Breast epithelium (tissue), 4 donors: ENCODE measurements around the gene TUBA3E. TPM values are rescaled to one million over a fixed set of nuclear protein-coding genes. Genes with fewer than 3 reads are reported as not detected.
"Not testable (repeated sequence)": the region's sequence is repeated elsewhere in the genome, so short reads cannot be mapped to it uniquely, and the experiment has no call there.

Experiments
- DNase-seq, 2 donors: peaks; one replicate each; pipeline ENCODE4 v3.0.0-alpha.2; 2019; ENCODE audit warnings: low spot score in 2 of 2
- H3K27ac ChIP-seq, 2 donors: fragments of 200-600 bp; sonication (generic) in 1 of 2; one replicate each; pipeline ENCODE4 v1.5.1; 2016 to 2019; ENCODE audit warnings: mild to moderate bottlenecking in 1 of 2
- H3K27me3 ChIP-seq, 2 donors: fragments of 200-600 bp; sonication (generic) in 1 of 2; one replicate each; pipeline versions ENCODE4 v1.5.1 to v1.6.0; 2017 to 2019; ENCODE audit warnings: control low read depth in 1 of 2, mild to moderate bottlenecking in 1 of 2
- H3K36me3 ChIP-seq: fragments of 200-600 bp; one replicate; pipeline ENCODE4 v1.5.1; 2019
- H3K4me1 ChIP-seq, 2 donors: fragments of 200-600 bp; sonication (generic); one replicate each; pipeline ENCODE4 v1.5.1; 2016 to 2019; ENCODE audit warnings: control low read depth in 1 of 2
- H3K4me3 ChIP-seq, 3 donors: fragments of 200-600 bp; sonication (generic); 1 replicate in 2 of 3; 2 replicates in 1 of 3; pipeline ENCODE4 v1.5.1; 2016 to 2019; ENCODE audit warnings: mild to moderate bottlenecking in 3 of 3, moderate library complexity in 2 of 3
- H3K9me3 ChIP-seq, 2 donors: fragments of 200-600 bp; sonication (generic) in 1 of 2; one replicate each; pipeline ENCODE4 v1.5.1; 2016 to 2019; ENCODE audit warnings: control low read depth in 1 of 2
- POLR2A ChIP-seq: fragments of 450-650 bp; IDR thresholded peaks from one replicate; pipeline ENCODE4 v1.6.1; 2016; ENCODE audit warnings: antibody characterized with exemption, mild to moderate bottlenecking, moderate library complexity
- POLR2AphosphoS5 ChIP-seq, 3 donors: sonication (generic); formaldehyde crosslinking; IDR thresholded peaks; one replicate each; pipeline ENCODE4 v1.6.1; 2017; ENCODE audit warnings: antibody characterized with exemption in 3 of 3
- intact Hi-C: fragments of 100-400 bp; cut with DNase I; formaldehyde crosslinking; loops from one replicate; pipeline ENCODE4 v1.15.1; 2023; ENCODE audit warnings: low total_unique reads
- total RNA-seq, 3 donors: library from RNA; depleted of rRNA; stranded (reverse); fragments of >200 nt; gene quantifications; one replicate each; pipeline ENCODE4 v1.1.0, GENCODE V29; 2016
- TF ChIP-seq, protein P1 (sequence below), 3 donors: fragments of 450-650 bp; IDR thresholded peaks; one replicate each; pipeline ENCODE4 v1.5.1; 2016 to 2017; ENCODE audit warnings: antibody characterized with exemption in 3 of 3, mild to moderate bottlenecking in 3 of 3, moderate library complexity in 3 of 3

TUBA3E gene
- total RNA-seq, 3 donors from 2014 or later = not detected

DNA sequence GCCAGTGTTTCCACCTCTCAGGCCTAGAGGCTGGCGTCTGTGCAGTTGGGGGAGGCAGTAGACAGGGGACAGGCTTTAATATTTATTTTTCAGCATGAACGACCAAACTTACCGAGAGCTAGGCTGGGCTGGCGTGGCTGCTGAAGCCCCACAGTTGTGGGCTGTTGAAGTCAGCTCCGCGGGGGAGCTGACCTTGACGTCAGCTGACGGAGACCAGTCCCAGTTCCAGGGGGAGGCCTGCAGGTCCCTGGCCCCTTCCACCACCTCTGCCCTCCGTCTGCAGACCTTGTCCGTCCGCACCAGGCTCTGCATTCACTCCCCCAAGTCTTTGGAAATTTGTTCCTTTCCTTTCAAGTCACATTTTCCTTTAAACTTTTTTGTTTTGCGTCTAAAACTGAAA lies 33.4 kb upstream of the TUBA3E start:
- intact Hi-C loops = no loop called here
- Histone ChIP-seq H3K36me3 (no peaks in the 10 kb centered on the region), H3K27me3 (no peaks in the 10 kb centered on the region), H3K9me3 (no peaks in the 10 kb centered on the region), H3K4me3 (no peak overlapping the region), H3K4me1 (no peaks in the 10 kb centered on the region), H3K27ac (no peak overlapping the region)
- TF ChIP-seq, protein P1, sequence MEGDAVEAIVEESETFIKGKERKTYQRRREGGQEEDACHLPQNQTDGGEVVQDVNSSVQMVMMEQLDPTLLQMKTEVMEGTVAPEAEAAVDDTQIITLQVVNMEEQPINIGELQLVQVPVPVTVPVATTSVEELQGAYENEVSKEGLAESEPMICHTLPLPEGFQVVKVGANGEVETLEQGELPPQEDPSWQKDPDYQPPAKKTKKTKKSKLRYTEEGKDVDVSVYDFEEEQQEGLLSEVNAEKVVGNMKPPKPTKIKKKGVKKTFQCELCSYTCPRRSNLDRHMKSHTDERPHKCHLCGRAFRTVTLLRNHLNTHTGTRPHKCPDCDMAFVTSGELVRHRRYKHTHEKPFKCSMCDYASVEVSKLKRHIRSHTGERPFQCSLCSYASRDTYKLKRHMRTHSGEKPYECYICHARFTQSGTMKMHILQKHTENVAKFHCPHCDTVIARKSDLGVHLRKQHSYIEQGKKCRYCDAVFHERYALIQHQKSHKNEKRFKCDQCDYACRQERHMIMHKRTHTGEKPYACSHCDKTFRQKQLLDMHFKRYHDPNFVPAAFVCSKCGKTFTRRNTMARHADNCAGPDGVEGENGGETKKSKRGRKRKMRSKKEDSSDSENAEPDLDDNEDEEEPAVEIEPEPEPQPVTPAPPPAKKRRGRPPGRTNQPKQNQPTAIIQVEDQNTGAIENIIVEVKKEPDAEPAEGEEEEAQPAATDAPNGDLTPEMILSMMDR (IDR thresholded peaks at IDR 0.05) = no peak
- TF ChIP-seq POLR2AphosphoS5 (IDR thresholded peaks at IDR 0.05) (no peak), POLR2A (no peak)
- no peak for DNase-seq

DNA sequence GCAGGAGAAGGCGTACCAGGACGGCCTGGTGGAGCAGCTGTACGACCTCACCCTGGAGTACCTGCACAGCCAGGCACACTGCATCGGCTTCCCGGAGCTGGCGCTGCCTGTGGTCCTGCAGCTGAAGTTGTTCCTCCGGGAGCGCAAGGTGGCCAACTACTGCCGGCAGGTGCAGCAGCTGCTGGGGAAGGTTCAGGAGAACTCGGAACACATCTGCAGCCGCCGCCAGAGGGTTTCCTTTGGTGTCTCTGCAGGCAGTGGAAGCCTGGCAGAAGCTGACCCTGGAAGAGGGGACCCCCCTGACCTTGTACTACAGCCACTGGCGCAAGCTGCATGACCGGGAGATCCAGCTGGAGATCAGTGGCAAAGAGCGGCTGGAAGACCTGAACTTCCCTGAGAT lies 32.7 kb upstream of the TUBA3E start:
- H3K4me3 ChIP-seq, H3K4me1 ChIP-seq, H3K27ac ChIP-seq, H3K9me3 ChIP-seq, H3K36me3 ChIP-seq, H3K27me3 ChIP-seq, DNase-seq, intact Hi-C loops: not testable (repeated sequence)

DNA sequence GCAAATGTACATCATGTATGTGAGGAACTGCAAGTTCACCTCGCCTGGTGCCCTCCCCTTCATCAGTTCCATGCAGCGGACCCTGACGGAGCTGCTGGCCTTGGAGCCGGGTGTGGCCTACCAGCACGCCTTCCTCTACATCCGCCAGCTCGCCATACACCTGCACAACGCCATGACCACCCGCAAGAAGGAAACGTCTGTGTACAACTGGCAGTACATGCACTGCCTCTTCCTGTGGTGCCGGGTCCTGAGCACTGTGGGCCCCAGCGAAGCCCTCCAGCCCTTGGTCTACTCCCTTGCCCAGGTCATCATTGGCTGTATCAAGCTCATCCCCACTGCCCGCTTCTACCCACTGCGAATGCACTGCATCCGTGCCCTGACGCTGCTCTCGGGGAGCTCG lies 32.1 kb upstream of the TUBA3E start:
- H3K27me3 ChIP-seq, intact Hi-C loops, H3K36me3 ChIP-seq, H3K9me3 ChIP-seq, DNase-seq, H3K4me3 ChIP-seq, H3K27ac ChIP-seq, H3K4me1 ChIP-seq: not testable (repeated sequence)

DNA sequence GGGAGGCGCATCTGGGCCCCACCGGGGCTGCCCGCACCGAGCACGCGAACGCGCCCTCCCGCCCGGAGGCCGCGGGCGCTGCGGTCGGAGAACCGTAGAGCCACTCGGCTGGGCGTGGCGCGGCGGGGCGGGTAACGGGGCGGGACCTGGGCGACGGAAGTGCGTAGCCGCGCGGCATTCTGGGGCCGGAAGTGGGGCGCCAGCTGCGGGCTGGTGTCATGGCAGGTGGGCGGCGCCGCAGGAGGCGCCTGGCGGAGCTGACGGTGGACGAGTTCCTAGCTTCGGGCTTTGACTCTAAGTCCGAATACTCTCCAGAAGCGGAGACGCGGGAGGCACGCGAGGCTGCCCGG lies 30.9 kb upstream of the TUBA3E start:
- intact Hi-C loops, H3K27ac ChIP-seq, DNase-seq, H3K4me1 ChIP-seq, H3K9me3 ChIP-seq, H3K36me3 ChIP-seq, H3K27me3 ChIP-seq: not testable (repeated sequence)
- H3K4me3 ChIP-seq = peak overlapping the region in 1 of 3 donors; percentile 29

DNA sequence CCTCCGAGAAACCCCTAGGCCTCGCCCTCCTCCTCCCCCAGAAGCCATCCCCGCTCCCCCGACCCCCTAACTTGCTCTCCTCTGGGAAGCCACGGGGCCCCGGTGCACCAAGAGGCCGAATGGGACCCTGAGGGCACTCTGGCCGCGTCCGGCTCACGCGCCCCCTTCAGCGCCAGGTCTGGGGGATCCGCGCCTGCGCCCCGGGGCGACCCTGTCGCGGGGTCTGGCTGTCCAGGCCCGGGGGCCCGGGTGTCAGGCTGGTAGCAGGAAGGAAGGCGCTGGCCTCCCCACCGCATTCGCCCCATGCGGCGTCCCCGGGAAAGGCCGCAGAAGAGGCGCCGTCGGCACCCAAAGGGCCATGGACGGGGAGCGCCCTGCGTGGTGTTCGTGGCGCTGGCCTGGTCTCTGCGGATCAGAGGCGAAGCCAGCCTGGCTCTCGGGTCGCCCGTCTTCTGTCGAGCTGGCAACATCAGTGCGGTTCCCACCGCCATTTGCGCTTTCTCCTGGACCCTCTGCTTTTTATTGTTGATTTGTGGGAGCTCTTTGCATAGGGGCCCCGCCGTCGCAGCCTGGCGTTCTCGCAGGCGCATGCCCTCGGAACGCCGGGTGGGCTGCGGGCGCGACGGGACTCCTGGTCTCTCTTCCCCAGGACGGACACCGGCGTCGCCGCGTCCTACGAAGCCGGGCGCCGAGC lies 30.4 kb upstream of the TUBA3E start:
- DNase-seq, H3K9me3 ChIP-seq, H3K27ac ChIP-seq, H3K4me1 ChIP-seq, H3K36me3 ChIP-seq, intact Hi-C loops, H3K27me3 ChIP-seq: not testable (repeated sequence)
- H3K4me3 ChIP-seq = peak overlapping the region in 1 of 3 donors; percentile 29

DNA sequence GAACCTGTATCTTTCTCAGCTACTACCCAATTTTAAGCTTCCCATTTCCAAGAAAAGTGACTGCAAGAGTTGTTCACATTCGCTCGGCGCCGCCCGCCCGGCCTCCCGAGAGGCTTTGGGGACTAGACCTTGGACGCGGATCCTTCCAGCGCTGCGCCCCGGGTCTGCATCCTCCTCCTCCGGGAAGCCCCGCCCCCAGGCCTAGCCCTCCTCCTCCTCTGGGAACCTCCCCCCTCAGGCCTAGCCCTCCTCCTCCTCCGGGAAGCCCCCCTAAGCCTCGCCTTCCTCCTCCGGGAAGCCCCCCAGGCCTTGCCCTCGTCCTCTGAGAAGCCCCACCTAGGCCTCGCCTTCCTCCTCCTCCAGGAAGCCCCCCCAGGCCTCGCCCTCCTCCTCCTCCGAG lies 29.8 kb upstream of the TUBA3E start:
- intact Hi-C loops, H3K27me3 ChIP-seq, H3K4me3 ChIP-seq, H3K27ac ChIP-seq, H3K4me1 ChIP-seq, H3K9me3 ChIP-seq, H3K36me3 ChIP-seq, DNase-seq: not testable (repeated sequence)

DNA sequence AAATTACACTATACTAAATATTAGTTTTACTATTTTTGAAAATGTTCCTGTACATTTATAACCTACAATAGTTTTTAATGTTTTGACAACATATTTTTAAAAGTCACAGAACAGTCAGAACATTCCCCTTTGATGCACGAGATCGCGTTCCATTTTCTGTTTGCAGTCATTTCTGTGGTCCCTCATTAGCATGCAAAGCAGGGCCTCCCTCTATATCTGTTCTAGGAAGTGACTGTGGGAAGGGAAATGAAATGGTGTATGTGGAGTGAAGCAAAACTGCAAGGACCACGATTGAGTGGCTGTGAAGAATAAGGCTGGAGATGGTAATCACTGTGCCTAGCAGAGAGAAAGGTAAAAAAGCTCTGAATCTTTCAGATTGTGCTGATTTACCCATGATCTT lies 24.3 kb upstream of the TUBA3E start:
- H3K27ac ChIP-seq, H3K36me3 ChIP-seq, H3K4me1 ChIP-seq, H3K9me3 ChIP-seq, H3K4me3 ChIP-seq, H3K27me3 ChIP-seq, DNase-seq, intact Hi-C loops: not testable (repeated sequence)

DNA sequence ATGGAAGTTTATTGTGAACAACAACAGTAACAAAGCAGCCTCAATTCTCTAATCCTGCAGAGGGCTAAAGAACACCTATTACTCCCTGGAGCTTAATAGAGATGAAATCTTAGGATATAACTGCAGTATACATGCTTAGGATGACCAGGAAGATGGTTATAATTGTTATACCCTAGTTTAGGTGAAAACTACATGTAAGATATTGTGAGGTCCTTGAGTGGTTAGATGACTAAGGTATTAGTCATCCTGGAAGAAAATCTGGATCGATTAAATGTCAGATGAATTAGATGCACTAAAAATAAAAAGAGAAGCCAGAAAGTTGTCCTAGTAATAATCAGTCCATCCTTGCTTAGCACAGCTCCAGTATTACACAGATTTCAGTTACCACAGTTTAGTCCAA lies 22.3 kb upstream of the TUBA3E start:
- intact Hi-C loops, DNase-seq, H3K36me3 ChIP-seq, H3K9me3 ChIP-seq, H3K27me3 ChIP-seq, H3K27ac ChIP-seq, H3K4me1 ChIP-seq, H3K4me3 ChIP-seq: not testable (repeated sequence)

DNA sequence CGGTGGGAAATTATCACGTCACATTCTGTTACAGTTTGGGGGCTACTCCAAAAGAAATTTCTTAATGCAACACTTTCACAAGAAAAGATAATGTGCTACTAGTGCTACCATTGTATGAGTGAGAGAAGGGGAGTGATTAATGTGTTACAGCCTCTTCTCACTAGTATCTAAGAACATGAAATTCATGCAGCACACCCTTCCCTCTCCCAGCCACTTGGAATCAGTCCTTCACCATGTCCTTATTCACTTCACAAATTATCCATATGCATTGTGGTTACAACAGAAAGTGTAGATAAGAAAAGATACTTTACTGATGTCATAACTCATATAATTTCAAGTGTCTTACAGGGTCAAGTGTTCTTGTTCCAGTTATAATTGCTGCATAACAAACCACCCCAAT lies 20.9 kb upstream of the TUBA3E start:
- H3K36me3 ChIP-seq, H3K4me1 ChIP-seq, H3K27ac ChIP-seq, intact Hi-C loops, H3K4me3 ChIP-seq, DNase-seq, H3K9me3 ChIP-seq, H3K27me3 ChIP-seq: not testable (repeated sequence)

DNA sequence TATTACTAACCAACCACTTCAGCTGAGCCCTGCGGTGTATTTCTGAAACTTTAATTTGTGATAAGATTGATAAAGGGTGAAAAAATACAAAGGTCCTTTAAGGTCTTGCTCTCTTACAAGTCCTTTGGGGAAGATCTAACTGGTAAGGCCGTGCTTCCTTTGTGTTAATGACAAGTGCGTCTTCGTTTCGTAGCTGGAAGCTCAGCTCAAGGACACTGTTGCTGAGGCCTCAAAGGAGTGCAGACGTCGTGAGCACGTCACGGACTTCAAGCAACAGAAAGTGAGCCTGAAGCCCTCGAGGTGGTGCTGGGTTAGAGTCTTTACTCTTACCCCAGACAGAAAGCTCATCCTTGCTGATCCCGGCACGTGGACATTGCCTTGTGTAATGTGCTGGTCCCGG lies 8.8 kb upstream of the TUBA3E start:
- H3K9me3 ChIP-seq, H3K27ac ChIP-seq, H3K4me1 ChIP-seq, intact Hi-C loops, DNase-seq, H3K36me3 ChIP-seq, H3K27me3 ChIP-seq, H3K4me3 ChIP-seq: not testable (repeated sequence)

DNA sequence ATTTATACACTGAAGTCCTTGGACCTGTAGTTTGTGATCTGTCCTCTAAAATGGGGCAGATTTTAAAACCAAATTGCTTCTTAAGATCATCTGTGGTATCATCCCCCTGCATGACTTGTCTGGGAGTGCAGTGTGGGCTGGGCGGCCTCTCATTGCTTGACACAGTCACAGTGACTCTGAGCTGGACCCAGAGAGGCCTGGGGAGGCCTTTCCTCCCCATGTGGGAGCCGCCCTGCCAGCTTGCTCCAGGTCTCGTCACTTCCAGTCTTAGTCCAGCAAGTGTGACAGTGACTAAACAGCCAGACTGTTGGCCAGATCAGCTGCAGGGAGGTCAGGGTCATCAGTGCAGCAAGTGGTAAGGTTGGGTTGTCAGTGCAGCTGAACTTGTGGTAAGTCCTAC lies 4.9 kb upstream of the TUBA3E start:
- H3K27ac ChIP-seq, intact Hi-C loops, DNase-seq, H3K4me3 ChIP-seq, H3K4me1 ChIP-seq, H3K36me3 ChIP-seq, H3K9me3 ChIP-seq, H3K27me3 ChIP-seq: not testable (repeated sequence)

DNA sequence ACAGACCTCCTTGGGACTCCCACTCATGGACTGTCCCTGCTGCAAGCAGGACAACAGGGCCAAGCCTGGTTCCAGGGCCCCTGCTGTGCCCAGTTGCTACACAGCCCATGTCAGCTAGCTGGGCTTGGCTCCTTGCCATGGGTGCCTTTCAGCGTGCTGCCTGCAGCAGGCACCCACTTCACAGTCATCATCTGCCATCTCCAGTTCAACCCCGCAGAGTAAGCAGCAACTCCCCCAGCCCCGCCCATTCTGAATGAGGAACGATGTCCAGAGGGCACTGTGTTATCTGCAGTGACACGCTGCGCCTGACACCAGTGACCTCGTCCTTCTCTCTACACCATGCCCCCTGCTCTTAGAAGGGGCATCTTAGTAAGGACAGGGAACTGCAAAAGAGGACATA lies 4.3 kb upstream of the TUBA3E start:
- intact Hi-C loops, H3K36me3 ChIP-seq, H3K27ac ChIP-seq, DNase-seq, H3K4me3 ChIP-seq, H3K27me3 ChIP-seq, H3K4me1 ChIP-seq, H3K9me3 ChIP-seq: not testable (repeated sequence)

DNA sequence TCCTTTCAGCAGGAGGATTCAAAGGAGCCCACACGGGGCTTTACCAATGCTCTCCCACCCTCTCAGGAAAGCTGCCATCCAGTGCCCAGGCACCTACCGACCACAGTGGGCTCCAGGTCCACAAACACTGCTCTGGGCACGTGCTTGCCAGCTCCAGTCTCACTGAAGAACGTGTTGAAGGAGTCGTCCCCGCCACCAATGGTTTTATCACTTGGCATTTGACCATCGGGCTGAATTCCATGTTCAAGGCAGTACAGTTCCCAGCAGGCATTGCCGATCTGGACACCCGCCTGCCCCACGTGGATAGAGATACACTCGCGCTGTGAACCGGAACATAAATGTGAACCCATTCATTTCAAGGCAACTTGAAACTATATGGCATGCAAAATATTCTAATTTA lies 2.2 kb downstream of the TUBA3E start:
- H3K27me3 ChIP-seq, H3K4me1 ChIP-seq, H3K36me3 ChIP-seq, H3K27ac ChIP-seq, H3K9me3 ChIP-seq, DNase-seq, H3K4me3 ChIP-seq, intact Hi-C loops: not testable (repeated sequence)
